T47D (cell line): Measurements from ENCODE around the gene DPM2.

ENCODE experiments used
- DNase-seq, 2 experiments: peaks; one replicate each; pipeline versions ENCODE4 v3.0.0 to v3.0.0-alpha.2; 2011 to 2012; ENCODE audit warnings: low read depth in 1 of 2, low spot score in 1 of 2
- JUND ChIP-seq: IDR thresholded peaks from 2 replicates; pipeline ENCODE4 v1.6.1; 2012; ENCODE audit warnings: low read depth
- in situ Hi-C: cut with HindIII; loops from 2 replicates; pipeline ENCODE4 v1.10.0; 2016; ENCODE audit warnings: low sequenced_read_pairs, low pct_unique_long_range_greater_than_20kb

DPM2 gene

GRCh38 chr9:127937388-127938297 lies at the start of gene DPM2:
Gene DPM2 (minus strand): TSS chr9:127937854. CDS start chr9:127937820, 34 bp downstream.
- in situ Hi-C loops: no loop called here
- no peak for TF ChIP-seq JUND
- peak; percentile 92 to 94 for DNase-seq

GRCh38 chr9:127987103-127987614 lies 49.5 kb upstream of the DPM2 start:
- no peak for TF ChIP-seq JUND
- in situ Hi-C loops: no loop called here
- DNase-seq: peak in 1 of 2 experiments; percentile 63

- TF ChIP-seq JUND: no peak
- in situ Hi-C loops: no loop called here
- no peak for DNase-seq
These were observed 47.4 kb upstream of the DPM2 start for GRCh38 chr9:127985011-127985410.

GRCh38 chr9:127983847-127984289 lies 46.2 kb upstream of the DPM2 start:
- in situ Hi-C loops: no loop called here
- TF ChIP-seq JUND: no peak
- no peak for DNase-seq

- no peak for DNase-seq
- in situ Hi-C loops: no loop called here
- no peak for TF ChIP-seq JUND
These were observed 45.3 kb upstream of the DPM2 start for GRCh38 chr9:127982912-127983311.

GRCh38 chr9:127981559-127982121 lies 44.0 kb upstream of the DPM2 start:
- no peak for DNase-seq
- no peak for TF ChIP-seq JUND
- in situ Hi-C loops: no loop called here

GRCh38 chr9:127980706-127981558 lies 43.3 kb upstream of the DPM2 start, which contains the start of gene EEIG1:
Gene EEIG1 (minus strand): TSS chr9:127980989. CDS start chr9:127980137, 852 bp downstream.
- DNase-seq: peak; percentile 93 to 96
- in situ Hi-C loops: no loop called here
- no peak for TF ChIP-seq JUND

- in situ Hi-C loops: no loop called here
- DNase-seq: peak; percentile 71 to 82
- TF ChIP-seq JUND: no peak
These were observed 42.5 kb upstream of the DPM2 start for GRCh38 chr9:127980060-127980705.

GRCh38 chr9:127979333-127980059 lies 41.8 kb upstream of the DPM2 start:
- peak in 1 of 2 experiments; percentile 67 for DNase-seq
- no peak for TF ChIP-seq JUND
- in situ Hi-C loops: no loop called here

GRCh38 chr9:127979015-127979332 lies 41.3 kb upstream of the DPM2 start:
- TF ChIP-seq JUND: no peak
- in situ Hi-C loops: no loop called here
- no peak for DNase-seq

- TF ChIP-seq JUND: no peak
- in situ Hi-C loops: no loop called here
- DNase-seq: no peak
These were observed 40.4 kb upstream of the DPM2 start for GRCh38 chr9:127977884-127978647.
